IPS DF 4.7 (cell line): ENCODE results near the gene DKK1.

Experiments used
- DNase-seq: peaks from one replicate; pipeline ENCODE4 v3.0.0-alpha.2; 2013; ENCODE audit warnings: low spot score; ENCODE audit errors: extremely low read depth

Gene DKK1, protein sequence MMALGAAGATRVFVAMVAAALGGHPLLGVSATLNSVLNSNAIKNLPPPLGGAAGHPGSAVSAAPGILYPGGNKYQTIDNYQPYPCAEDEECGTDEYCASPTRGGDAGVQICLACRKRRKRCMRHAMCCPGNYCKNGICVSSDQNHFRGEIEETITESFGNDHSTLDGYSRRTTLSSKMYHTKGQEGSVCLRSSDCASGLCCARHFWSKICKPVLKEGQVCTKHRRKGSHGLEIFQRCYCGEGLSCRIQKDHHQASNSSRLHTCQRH

DNA sequence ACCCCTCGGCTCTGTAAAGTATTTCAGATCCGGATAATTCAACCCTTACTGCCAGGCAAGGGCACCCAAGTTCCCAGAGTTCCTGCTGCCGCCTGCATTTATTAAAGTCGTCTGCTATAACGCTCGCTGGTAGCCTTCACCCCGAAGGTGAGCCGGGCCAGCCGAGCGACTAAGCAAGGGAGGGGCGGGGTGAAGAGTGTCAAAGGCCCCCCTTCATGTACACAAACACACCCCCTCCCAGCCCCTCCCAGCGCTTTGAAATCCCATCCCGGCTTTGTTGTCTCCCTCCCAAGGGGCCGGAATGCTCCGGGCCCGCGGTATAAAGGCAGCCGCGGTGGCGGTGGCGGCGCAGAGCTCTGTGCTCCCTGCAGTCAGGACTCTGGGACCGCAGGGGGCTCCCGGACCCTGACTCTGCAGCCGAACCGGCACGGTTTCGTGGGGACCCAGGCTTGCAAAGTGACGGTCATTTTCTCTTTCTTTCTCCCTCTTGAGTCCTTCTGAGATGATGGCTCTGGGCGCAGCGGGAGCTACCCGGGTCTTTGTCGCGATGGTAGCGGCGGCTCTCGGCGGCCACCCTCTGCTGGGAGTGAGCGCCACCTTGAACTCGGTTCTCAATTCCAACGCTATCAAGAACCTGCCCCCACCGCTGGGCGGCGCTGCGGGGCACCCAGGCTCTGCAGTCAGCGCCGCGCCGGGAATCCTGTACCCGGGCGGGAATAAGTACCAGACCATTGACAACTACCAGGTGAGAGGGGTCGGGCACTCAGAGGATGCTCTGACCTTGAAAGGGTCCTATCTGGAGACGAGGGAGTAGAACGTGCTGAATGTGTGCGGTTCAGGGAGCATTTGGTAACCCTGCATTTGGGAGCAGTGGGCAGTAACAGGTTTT lies at the start of gene DKK1:
TSS of gene DKK1 (plus strand) at position 349 of the 889 bp plus-strand sequence. CDS start at position 503, 154 bp downstream.
- DNase-seq, result peak; percentile 19

DNA sequence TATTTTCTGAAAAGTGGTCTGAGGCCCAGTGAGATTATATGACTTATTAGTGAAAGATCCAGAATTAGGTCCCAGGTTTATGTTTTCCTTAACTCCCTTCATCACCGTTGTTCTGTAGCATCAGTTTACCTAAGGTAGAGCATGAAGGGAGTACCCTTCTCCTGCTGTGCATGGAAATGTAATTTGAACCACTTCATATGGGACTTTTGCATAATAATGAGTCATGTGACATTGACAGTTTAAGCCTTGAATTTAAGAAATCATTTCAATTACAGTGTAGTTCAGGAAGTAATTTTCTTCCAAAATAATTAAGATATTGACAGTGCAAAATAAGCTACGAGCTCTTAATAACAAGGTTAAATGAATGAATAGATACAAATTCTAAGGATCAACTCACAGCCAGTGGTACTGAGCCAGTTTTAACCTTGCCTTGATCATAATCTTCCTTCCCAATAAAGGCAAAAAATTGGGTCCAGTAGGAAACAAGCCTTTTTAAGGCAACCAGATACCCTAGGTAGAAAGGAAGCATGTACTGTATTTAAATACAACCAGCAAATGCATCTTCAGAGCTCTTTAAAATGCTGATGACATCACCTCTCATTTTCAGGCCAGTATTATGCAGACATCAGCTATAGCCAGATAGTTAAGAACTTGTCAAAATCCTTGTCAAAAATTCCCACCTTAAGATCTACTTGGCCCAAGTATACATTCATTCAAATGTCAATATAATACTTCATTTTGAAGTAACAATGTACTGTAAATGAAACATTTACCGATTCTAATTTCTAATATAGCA lies 48.8 kb upstream of the DKK1 start:
- no peak for DNase-seq

DNA sequence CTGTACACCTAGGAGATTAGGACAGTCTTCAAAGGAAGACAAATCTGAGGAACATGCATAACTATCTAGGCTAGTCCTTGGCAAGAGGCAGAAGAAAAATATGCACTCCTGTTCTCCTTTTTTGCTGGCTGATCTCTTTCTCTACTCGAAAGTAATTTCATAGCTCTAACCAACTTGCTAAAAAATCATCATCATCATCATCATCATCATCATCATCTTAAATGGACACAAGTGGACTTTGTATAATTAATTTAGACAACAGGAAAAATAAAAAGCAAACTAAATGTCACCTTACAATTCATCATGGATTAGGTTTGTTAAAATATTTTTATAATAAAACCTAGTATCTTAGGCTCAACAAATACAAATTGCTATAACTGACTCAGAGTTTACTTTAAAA lies 47.2 kb upstream of the DKK1 start:
- no peak for DNase-seq

DNA sequence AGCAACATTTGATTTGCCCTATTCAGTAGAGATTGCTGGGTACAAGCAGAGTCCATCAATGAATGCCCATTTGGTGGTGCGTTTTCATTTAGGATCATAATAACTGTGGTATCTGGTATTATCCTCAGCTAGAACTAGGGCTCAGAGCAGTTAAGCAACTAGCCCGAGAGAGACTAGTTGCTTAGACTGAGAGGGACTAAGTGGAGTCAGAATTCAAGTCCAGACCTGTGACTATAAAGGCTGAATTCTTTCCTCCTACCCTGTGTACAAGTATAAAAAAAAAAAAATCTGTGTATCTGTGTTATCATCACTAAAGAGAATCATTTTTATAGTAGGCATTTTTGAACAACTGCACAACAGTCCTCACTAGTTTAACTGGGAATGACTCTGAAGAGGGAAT lies 45.3 kb upstream of the DKK1 start:
- no peak for DNase-seq

DNA sequence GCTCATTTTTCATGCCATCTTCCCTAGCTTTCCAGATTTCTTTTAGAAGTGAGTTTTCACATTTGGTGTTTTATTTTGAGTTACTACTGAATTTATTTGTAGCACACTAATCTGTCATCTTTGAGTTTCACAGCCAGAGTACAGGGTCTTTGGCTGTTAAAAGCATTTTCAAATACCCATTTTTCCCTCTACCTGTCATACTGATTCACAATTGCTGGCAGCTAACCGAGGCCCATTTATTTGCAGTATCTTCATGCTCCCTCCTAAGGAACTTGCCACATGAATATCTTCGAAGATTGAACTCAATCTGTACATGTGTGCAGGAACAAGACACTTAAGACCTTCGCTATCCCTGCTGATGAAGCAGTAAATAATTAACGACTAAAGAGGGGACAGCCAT lies 44.8 kb upstream of the DKK1 start:
- no peak for DNase-seq

DNA sequence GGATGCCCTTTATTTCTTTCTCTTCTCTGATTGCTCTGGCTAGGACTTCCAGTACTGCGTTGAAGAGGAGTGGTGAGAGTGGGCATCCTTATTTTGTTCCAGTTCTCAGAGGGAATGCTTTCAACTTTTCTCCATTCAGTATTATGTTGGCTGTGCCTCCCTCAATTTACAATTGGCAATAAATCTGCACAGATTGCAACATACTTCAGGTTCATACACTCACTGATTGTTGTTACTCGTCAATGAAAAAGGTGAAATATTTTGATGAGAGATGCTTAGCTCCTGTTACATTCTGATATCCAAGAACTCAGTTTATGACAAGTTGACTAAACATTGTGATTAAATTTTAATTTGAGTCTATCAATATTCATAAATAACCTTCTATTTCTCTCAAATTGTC lies 37.9 kb upstream of the DKK1 start:
- no peak for DNase-seq

DNA sequence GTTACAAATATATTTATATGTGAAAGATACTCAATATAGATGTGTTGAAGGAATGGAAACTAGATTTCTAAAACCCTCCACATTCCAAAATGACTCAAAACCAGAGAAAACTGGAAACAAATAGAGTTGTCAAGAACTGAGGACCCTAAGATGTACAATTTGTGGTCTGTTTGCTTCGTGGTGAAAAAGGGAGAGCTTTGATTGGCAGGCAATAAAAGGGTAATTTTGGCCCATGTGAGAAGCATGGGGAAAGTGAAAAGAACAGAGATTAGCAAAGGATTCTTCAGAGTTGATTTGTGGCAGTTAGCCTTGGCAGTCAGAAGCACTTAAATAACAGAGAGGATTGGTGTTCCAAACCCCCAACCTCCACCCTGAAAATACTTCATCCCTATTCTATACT lies 37.1 kb upstream of the DKK1 start:
- no peak for DNase-seq

DNA sequence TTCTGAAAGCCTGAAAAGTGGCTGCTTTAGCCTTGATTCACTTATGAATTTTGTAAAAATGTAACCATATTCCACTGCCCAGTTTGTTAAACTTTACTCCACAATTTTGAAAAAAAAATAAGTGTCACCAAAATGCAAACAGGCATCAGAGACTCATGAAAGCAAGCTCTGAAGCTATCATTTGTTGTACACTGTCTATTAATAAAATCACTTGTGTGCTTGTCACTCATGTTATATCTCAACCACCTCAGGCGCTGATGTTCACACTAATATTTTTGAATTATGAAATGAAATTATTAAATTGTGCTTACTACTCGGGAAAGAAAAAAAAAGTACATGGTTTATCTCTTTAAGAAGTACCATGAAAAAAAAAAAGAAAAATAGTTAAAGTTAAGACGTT lies 34.5 kb upstream of the DKK1 start:
- no peak for DNase-seq

DNA sequence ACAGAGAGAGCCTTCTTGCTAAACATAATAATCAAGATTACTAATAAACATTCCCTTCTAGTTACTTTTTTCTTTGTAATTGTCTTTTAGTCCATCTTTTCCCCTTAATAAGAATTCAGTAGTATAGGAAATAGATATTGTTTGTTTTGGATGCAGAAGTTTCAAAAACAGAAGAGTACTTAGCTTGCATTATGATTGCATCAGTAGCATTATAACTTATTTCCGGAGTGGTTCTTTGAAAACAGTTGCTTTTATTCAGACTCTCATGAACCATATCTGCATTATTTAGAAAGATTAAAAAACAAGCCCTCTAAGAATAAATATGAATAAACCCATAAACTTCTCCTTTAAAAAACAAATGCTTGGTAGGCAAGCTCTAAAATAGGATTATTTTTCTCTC lies 34.0 kb upstream of the DKK1 start:
- no peak for DNase-seq

DNA sequence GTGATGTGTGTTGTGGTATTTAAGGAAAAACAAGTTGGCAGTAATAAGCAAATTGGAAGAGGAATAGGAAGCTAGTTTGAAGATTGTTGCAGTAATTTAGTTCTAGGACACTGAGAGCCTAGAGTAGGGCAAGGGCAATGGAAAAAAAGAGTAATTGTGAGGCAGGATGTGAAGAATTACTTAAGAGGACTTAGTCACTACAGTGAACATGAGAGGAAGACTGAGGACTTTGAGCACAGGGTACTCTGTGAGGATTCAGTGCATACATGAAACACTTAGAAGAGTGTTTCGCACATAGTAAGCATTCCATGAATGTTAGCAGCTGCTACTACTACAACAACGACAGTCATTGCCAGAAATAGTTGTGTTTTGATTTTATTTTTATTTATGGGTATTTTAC lies 30.9 kb upstream of the DKK1 start:
- no peak for DNase-seq

DNA sequence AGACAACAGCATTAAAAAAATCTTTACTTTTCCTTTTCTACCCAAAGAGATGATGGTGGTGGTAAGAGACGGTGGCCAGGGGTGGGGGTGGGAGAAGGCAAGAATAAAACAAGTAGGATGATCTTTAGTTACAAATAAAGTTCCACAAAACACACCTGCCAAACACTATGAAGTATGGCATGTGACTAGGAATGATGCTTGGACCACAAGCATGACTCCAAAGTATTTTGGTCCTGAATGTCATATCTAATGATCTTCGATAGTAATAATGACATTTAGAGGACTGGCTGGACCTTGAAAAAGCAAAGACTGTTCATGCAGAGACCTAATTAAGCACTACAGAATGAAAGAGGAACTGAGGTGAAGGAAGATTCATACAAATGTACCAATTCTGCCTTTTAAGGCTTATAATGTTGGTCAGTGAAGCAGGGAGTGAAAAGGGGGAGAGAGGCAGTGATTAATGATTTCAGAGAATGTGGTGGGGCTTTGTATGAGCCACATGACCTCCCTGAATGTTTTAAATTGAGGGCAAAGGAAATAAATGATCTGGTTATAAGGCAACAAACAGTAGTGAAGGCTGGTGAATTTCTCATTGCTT lies 29.6 kb upstream of the DKK1 start:
- no peak for DNase-seq

DNA sequence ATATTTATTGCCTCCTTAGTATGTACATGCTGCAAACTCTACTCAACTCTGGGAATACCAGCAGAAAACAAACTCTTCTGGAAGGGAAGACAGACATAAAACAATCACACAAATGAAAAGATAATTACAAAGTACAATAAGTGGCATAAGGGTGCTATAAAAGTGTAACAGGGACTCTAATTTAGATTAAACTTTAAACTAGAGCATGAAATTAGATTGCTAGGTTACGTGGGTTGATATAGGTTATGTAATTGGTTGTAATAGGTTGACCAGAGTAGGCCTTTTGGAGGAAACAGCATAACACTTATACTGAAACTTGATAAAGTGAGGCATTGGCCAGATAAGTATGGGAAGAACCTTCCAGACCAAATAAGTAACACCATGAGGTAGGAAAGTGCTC lies 26.2 kb upstream of the DKK1 start:
- no peak for DNase-seq

DNA sequence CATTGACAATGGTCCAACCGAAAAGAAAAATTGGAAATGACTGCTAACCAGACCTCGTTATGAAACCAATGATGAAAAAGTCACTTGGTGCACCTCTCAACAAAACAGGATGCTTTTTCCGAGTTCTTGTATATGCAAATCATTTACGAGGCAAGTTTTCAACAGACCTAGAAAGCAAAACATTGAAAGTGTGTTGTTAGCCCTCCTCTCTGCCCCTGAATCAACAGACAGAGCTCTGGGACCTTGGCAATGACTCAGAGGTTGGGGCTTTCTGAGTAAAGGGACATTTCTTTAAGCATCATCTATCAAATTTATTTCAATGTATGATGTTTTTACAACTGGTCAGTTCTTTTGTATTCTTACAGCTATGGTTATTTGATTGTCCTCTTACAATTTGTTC lies 16.3 kb upstream of the DKK1 start:
- no peak for DNase-seq

DNA sequence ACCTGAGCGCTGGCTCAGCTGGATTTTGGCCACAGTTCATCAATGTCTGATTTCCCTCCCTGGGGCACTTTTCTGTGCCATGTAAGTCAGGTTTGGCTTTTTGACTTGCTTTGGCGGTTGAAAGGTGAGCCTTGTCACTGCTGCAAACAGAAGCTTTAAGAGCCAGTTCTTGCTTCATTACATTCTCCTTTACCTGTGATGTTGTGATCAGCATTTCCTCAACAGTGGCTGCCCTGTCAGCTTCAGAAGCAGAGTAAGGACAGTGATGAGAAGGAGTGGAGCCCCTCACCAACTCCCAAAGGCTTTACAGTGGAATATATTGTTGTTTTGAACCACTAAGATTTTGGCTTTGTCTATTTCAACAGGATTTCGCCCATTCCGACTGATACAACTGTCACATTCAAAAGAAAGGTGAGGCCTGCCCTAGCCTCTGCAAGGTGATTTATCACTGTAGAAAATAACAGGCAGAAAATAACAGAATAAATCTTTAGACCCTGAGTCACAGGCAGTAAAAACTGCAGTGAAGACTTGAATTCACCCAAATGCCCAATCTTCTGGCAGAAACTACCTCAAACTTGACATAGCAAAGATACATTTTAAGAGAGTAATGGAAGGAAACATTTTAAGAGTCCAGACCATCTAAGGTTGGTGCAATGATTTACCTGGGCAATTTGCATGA lies 13.3 kb upstream of the DKK1 start:
- DNase-seq, result no peak

DNA sequence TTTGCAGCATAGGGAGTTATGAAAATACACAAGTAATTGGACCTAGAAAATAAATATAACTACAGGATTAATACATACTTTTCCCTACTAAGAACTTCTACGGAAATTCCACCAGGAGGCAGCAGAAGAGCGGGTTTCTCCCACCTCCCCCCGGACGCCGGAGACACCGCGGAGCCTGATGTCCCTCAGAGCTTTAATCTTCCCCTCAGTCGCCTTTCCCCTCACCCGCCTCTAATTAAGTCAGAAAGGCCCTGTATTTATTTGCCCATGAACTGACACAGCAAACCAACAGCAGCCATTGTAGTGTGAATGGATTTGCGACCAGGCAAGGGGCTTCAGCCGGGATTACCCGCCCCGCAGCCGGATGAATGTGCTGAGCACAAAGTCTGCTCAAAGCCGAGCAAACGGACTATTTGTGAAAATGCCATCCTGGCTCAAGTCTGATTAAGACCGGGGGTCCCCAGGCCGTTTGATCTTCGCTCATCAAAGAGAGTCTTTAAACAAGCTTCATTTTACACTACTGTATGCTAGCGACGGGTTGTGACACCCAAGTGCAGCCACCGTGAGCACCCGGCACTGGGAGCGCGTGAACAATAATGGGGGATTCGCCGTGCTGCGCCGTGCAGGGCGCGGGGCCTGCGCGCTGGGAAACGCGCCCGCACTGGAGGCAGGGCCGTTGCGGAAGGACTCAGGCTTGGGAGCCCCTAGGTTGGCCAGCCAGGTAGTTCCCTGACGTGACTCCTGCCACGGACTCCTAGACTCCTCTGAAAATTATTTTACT lies 5.6 kb upstream of the DKK1 start:
- peak; percentile 30 for DNase-seq

DNA sequence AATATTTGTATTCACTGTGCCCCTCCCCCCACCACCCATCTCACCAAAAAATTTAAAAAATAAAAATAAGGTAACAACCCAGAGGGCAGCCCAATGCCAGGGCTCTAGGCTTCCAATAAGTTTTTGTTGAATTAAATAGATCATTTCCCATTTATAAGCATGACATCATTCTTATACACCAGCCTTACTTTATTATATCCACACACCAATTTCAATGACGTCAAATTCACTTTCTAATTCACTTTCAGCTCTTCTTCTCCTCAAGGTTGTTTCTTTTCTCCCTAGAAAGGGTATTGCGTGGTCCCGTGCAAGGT lies 1.2 kb upstream of the DKK1 start:
- DNase-seq, result no peak

DNA sequence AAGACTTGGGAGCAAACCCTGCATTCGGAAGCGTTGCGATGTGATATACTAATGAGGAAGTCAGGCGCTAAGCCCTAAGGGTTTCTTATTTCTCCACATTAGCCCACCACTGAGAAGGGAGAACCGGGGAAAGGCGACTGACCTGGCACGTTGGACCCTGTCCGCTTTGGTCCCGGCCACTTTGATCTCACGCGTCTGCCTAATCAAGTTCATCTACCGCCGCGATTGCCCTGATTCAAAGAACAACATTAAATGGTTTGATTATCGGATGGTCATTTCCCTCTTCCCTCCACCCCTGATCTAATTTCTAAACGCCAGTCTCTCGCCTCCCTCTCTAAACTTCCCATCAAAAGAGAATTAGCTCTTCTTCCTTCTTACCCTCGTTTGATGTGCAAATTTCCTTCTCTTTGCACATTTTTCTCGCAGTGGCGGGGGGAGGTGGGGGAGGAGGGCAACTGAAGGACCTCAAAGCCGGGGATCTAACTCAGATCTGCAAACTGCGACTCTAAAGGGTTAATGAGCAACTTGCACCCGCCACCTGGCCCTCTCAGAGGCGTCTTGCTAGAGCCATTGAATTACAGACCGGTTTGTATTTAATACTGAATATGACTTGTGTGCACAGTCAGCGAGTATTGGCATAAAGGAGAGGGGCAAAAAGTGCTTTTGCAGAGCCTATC lies 687 bp upstream of the DKK1 start:
- DNase-seq, result no peak

DNA sequence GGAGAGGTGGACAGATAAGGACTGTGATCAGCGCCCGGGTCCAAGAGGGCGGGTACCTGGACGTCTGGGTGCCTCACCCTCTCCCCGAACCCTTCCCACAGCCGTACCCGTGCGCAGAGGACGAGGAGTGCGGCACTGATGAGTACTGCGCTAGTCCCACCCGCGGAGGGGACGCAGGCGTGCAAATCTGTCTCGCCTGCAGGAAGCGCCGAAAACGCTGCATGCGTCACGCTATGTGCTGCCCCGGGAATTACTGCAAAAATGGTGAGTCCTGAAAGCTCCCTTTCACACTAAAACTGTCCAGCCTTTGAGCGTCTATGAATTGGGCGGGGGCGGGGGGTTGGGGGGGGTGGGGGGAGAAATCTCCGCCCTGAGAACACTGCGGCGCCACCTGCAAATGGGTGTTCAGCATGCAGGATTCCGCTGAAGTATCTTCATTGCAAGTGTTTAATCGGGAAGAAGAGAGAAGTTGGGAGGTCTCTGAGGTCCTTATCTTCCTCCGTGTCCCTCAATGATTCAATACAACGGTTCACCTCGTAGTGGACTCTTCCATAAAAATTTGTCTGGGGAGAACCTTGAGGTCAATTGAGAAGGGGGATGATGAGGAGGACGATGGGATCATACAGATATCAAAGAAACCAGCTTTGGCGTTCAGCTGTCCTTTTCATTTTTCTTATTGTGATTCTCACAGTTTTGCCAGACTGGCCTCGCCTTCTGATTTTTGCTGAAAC lies 906 bp downstream of the DKK1 start:
- DNase-seq, result no peak

DNA sequence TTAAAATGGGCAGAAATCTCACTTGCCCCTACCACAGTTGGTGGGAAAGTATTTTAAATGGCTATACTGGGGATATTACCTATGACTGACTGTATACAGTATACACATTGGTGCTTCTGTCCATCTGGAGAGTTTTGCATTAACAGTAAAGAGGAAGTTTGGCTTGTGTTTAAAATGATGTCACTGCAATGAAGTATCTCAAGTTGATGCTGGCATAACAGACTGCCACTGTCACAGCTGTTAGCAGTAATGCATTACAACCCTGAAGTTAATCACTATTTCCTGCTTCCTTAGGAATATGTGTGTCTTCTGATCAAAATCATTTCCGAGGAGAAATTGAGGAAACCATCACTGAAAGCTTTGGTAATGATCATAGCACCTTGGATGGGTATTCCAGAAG lies 1.9 kb downstream of the DKK1 start:
- no peak for DNase-seq
